Activated T-helper 1 cell treated with Interleukin-2 at 50 U/mL for 16 hours (primary cell): ENCODE data around the gene TUBGCP2.
"Not testable (repeated sequence)": the region's sequence is repeated elsewhere in the genome, so short reads cannot be mapped to it uniquely, and the experiment has no call there.

Source experiments
- DNase-seq: peaks from one replicate; pipeline ENCODE4 v3.0.0-alpha.2; 2020; ENCODE audit warnings: low read depth

TUBGCP2 gene

DNA sequence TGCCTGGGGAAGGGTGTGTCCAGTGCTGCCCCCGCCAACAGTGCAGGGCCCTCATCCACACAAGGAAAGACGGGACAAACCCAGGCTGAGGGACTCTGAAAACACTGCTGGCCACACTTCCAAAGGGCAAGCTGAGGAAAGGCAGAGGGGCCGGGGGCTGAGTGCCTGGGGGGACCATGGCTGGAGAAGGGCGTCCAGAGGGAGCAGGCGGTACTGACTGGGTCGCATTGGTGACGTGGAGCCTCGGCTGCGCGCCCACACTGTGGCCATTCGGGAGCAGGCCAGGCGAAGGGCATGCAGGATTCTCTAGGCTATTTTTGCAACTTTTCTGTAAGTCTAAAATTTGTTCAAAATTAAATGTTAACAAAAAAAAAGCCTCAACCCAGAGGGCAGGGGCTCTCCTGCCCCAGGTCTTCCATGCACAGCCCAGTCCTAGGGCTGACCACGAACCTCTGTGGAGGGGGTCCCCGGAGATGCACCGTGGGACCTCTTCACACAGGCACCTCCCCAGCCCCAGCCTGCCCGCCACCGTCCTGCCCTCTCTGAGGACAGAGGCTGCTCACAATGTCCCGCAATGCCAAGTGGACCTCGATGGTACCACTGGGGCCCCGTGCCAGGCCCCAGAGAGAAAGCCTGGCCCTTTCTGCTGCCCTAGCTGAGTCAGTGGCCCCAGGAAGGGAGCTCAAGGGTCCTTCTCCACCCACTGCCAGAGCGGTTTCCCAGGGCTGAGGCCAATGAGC lies 42.4 kb downstream of the TUBGCP2 start:
- no peak for DNase-seq

DNA sequence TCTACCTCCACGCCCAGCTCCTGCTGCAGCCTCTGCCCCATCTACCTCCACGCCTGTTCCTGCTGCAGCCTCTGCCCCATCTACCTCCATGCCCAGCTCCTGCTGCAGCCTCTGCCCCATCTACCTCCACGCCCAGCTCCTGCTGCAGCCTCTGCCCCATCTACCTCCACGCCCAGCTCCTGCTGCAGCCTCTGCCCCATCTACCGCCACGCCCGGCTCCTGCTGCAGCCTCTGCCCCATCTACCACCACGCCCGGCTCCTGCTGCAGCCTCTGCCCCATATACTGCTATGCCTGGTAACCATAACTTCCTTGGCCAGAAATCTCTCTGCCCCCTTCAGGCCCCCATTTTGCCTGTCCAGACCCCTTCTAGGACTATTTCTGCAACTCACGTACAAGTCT lies 43.6 kb downstream of the TUBGCP2 start:
- DNase-seq = not testable (repeated sequence)

DNA sequence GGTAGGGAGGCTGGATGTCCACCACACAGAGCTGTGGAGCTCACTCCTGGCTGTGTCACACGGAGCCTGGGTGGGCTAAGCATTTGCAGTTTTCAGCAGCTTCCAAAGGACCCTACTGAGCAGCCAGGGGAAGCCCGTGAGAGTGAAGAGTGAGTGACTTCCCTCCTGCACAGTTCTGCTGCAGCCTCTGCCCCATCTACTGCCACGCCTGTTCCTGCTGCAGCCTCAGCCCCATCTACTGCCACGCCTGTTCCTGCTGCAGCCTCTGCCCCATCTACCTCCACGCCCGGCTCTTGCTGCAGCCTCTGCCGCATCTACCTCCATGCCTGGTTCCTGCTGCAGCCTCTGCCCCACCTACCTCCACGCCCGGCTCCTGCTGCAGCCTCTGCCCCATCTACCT lies 44.2 kb downstream of the TUBGCP2 start:
- no peak for DNase-seq

DNA sequence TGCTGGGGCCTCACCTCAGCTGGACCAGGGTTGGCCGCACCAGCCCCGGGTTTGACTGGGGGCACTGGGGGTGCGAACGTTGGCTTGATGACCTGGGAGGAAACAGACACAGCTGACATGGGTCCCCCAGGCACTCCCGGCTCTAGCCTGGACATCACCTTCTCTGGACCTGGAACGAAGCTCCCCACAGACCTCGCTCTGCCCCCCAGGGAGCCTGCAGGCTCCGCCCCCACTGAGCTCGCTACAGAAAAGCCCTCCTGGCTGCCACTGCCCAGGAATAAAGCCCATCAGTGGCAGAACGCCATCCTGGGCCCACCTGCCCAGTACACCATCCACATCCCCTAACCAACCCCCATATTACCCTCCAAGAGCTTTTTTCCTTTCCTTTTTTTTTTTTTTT lies 45.0 kb downstream of the TUBGCP2 start:
- DNase-seq = no peak

DNA sequence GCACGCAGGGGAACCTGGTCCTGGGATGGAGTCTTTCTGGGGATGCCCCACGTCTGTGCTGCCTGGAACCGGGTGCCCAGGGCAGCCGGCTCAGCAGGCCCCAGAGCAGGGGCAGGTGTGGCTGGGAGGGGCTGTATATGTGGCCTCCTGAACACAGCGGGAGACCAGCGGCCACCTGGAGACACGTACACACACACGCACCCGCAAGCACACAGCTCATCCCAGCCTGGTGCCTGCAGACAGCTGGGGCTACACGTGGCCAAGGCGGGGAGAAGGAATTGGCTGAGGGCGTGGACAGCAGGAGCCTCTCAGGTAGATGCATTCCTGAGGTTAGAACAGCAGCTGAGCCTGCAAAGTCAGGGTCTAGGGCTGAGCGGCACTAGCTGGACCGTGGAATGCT lies 46.0 kb downstream of the TUBGCP2 start:
- no peak for DNase-seq

DNA sequence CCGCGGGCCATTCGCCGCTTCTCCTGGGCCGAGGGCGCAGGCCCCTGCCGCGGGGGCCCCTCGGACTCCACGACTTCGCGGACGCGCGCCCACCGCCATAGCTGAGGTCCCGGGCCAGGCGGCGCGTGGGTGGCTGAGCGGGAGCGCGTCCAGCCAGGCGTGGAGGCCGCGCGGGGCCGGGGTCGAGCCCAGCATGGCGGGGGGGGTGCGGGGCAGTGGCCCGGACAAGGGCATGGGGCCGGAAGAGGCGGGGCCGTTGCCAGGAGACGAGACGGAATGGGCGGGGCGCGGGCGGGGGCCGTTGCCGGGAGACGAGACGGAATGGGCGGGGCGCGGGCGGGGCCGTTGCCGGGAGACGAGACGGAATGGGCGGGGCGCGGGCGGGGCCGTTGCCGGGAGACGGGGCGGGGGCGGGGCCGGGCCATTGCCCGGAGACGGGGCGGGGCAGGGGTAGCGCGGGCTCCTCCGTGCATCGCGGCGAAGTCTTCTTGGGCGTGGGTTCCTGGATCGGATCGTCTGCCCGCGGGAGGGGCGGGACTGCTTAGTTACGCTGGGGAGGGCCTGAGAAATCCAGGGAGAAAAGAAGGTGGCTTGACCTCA lies 46.8 kb downstream of the TUBGCP2 start:
- peak; percentile 81 for DNase-seq

DNA sequence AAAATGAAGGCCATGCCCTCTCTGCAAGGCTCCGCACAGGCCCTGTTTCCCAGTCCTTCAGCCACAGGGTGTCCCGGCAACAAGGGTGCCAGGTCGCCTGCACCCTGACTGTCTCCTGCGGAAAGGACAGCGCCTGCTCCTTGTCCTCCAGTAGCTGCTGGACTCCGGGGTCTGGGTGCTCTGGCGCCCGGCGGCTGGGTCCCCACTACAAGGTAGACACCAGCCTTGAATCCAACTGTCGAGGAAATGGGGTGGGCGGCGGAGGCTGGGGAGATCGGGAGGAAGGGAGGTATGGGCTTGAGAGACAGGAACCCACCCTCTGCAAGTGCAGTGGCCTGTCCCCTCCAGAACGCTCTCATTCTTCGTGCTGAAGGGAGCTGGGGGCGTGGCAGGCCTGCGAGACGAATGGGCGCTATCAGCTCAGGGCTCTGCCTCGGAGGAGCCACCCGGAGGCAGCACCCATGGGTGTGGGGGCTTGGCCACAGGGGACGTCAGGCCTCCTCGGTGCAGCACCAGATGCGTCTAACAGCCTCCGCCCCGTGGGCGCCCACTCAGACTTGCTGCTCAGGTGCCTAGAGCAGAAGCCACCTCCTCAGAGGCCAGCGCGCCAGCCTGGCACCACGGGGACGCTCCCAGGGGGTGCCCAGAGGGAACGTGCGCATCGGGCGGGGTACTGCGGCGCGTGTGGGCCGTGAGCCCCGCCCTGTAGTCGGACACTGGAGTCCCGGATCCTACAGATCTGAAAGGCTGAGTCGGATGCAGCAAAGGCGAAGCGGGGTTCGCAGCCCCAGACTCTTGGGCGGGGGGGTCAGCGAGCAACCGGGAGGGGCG lies 47.6 kb downstream of the TUBGCP2 start:
- peak; percentile 33 for DNase-seq

DNA sequence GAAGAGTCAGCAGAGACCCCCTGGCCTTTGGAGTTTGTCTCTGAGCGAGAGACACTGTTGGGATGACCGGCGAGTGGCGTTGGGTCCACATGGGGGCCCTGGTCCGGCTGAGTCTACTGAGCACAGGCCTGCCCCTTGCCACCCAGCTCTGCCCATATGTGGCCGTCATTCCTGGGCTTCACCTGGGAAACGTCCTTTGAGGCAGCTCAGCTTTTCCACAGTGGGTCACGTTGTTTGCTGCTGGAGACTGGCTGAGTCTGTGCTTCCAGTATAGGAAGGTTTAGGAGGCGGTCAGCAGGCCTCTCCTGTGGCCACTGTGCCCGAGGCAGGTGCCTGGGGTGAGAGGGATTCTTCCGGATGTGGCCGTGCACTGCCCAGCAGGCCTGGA lies 49.1 kb downstream of the TUBGCP2 start:
- DNase-seq = no peak

DNA sequence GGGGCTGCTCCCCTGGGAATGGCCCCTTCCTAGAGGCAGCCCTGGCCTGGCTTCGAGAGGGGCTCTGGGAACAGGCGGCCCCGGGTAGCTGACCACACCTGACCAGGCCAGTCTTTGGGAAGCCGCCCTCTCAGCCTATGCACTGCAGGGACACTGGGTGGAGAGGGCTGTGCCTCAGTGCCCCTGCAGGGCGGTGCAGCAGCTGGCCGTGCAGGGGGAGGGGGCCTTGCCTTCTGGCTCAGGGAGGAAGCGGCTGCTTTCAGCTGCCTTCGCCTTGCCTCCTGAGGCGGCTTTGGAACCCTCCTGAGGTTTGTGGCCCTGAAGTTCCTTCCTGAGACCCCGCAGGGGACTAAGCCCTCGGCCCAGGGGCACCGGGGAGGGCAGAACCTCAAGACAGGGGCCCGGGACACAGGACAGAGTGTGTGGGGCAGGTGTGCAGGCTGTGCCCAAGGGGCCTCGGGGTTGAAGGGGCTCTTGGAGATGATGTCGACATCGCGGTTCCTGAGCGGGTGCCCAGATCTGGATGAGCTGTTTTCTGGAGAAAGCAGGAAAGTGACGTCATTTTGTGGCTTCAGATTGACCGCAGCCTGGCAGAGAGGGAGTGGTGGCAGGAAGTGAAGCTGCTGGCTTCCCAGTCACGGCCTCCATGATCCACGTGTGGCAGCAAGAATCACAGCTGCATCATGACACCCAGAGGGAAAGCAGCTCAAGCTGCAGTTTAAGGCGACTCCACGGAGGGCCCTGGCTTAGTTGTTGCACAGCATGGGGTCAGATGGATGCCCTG lies 49.7 kb downstream of the TUBGCP2 start:
- DNase-seq = peak; percentile 72

DNA sequence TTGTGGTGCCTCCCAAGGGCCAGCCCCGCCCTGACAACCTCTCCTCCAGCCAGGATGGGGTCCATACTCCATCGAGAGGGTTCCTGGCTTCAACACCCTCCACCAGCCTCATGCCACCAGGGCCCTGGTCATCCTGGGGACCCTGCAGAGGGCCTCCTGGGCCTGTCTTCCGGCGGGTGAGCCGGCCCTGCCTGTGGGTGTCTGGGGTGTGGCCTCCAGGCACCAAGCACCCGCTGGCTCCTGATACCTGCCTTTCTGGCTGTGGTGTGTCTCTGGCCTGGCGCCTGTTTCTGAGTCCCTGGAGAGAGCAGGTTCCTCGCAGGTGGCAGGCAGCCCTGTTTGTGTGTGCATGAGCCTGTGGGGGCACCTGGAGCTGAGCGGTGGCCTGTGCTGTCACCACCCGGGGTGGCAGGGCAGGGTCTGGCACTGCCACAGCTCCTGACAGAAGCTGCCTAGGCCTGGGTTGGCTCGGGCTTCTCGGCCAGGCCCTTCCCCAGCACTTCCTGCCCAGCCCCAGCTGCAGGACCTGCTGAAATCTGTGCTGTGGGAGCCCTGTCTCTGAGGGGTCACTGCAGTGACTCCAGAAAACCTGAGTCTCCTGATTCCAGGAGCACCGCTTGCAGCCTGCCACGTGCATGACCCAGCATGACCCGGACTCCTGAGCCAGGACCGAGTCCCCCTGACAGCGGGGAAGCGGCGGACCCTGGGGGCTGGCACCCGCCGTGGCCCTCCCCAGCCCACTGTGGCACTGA lies 50.4 kb downstream of the TUBGCP2 start:
- DNase-seq = no peak

DNA sequence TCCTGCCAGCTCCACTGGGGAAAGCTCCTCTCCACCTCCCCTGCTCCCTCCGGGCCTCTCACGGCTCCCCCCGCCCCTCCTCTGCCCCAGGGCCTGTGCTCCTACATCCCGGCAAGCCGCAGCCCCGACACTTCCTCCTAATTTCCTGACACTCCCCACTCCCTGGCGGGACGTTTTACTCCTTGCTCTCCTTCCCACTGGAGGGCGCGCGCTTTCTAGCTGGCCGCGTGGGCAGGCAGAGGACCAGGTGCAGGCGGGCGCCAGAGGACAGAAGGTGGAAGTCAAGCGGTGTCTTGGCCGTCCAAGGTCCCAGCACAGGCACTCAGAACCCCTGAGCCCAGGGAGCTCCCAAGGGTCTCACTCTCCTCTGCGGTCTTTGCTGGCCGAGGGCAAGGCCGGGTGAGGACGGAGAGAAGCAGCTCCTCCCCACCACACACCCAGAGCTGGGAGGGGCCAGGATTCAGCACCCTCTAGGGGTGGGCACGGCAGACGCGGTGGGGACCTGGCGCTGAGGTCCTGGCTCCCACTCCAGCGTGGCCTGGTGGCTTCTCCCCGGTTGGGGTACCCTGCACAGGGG lies 51.1 kb downstream of the TUBGCP2 start:
- no peak for DNase-seq

DNA sequence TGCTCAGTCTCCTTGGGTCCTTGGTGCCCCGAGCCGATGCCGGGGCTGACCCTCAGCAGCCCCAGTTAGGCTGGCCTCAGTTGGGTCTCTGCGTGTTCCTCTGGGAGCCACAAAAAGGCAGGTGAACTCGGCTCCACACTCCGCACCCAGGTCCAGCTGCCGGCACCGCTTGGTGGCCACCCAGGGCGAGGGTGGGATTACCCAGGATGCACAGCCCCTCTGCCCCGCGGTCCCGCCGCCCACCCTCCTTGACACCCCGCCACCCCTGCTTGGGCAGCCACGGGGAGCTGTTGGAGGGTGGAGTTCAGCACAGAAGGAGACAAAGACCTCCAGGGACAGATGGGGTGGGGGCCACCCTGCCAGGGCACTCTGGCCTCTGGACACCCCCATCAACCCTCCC lies 53.3 kb downstream of the TUBGCP2 start:
- DNase-seq = no peak

DNA sequence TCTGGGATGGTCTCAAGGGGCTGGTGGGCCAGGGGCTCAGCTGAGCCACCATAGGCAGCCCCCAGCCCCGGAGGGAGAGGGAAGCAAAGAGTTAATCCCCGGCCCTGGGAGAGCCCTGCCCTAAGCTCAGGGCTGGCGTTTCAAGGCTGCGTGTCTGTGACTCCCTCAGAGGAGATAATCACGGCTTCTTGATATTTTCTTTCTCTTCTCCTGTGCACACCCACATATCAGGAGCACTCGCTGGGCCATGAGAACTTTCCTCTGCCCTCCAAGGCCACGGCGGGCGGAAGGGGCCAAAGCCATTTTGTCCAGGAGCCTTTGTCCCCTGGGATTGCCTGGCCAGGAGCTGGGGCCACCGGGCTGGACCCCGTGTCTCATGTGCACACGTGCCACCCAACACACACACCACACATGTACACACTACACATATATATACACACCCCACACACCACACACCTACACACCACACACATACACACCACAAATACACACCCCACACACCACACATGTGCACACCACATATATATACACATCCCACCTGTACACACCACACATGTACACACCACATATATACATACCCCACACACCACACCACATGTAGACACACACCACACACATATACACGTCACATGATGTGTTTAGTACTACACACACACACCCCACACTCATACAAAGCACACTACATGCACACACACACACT lies 54.1 kb downstream of the TUBGCP2 start:
- no peak for DNase-seq

DNA sequence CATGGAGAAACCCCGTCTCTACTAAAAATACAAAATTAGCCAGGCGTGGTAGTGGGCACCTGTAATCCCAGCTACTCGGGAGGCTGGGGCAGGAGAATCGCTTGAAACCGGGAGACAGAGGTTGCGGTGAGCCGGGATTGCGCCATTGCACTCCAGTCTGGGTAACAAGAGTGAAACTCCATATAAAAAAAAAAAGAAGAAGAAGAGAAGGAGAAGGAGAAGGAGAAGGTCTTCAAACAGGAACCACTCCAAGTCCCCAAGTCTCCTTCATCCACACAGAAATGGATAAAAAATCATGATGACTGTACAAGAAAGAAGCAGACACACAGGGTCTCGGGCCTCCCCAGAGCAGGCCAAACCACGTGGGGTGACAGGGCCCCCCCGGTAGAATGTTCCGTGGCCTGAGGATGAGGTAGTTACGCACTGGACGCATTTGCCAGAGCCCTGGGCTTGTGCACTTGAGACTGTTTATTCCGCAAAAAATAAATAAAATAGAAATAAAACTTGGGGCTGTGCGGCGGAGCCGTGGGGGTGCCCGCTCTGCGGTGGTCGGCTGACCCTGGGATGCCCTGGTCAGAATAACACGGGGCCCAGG lies 55.2 kb downstream of the TUBGCP2 start:
- no peak for DNase-seq

DNA sequence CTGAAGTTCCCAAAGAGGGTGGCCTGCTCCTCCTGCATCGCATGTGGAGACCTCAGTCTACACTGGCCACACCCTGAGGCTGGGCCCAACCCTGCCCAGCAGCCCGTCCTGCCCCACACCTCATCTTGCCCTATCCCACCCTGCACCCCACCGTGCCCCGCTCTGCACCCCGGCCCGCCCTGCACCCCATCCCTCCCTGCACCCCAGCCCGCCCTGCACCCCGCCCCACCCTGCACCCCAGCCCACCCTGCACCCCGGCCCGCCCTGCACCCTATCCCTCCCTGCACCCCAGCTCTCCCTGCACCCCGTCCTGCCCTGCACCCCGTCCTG lies 56.5 kb downstream of the TUBGCP2 start:
- DNase-seq = no peak

DNA sequence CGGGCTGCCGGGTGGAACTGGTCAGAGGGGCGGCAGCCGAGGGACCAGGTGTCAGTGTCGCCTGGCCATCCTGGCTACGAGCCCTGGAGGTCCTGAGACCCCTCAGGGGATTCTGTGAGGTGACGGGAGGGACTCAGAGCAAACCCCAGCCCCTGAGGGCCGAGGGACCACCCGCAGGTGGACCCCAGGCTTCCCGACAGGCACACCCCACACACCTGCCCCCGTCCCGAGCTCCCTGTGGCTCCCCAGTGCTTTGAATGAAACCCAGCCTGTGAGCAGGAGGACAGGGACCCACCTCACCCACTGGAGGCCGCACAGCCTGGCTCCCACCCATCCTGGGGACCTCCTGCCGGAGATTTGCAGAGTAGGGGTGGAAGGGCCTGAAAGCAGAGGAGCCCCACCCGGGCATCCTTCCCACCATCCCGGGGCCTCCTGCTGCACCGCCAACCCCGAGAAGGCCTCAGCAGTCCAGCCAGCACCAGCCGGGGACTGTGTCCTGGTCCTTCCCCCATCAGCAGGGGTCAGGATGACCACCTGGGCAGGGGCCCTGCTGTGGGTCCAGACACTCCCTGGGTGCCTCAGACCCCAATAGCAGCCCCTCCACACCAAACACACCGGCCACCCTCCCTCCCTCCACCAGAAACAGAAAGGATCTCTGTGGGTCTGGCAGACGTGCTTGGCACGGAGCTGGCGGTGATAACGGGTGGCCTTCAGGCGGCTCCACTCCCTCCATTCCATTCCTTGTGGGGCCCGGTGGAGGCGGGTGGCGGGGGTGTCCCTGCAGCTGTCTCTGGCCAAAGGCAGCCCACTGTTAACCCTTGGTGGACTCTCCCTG lies 57.1 kb downstream of the TUBGCP2 start:
- no peak for DNase-seq

DNA sequence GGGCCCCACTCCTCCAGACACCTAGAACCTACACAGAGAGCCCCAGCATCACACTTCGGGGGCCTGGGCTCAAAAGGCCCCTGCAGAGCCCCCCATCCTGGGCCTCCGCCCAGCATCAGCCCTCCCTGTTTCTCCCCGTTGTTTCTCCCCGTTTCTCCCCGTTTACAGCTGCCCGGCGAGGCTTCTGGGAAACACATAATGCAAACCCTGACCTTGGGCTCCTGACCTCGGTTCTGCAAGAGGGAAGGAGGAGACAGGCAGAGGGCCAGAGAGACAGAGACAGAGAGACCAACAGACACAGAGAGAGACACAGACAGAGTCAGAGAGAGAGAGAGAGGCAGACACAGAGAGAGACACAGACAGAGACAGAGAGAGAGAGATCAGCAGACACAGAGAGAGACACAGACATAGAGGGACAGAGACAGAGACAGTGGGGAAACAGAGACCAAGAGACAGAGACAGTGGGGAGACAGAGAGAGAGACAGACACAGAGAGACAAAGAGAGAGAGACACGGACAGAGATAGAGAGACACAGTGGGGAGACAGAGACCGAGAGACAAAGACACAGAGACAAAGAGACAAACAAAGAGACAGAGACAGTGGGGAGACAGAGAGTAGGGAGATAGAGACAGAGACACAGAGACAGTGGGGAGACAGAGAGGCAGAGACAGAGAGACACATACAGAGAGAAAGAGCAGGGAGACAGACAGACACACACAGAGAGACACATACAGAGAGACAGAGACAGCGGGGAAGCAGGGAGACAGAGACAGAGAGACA lies 58.5 kb downstream of the TUBGCP2 start:
- no peak for DNase-seq

DNA sequence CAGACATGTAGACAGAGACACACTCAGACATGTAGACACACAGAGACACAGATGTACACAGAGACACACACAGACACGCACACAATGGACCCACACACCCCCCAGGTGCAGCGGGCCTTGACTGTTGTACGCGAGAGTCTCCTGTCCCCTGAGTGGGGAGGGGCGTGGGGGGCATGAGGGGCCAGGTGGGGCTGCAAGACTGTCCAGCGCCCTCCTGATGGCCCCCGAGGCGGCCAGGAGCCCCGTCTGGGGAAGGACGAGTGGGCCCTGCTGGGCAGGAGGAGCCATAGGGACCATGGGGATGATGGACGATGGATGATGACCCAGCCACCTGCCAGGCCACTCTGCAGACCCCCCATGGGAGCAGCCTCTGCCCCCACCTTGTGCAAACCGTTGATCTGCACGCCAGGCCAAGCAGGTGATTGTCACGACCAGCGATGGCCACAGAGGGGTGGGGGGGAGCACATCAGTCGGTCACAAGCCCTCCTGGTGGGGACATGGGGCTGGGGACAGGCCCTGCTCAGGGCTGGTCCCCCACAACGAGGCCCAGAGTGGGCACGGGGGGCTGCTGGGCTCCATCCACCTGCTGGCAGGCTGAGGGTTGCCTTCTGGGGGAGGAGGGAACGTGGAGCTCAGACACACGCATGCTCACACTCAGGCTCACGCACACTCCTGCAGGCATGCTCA lies 59.4 kb downstream of the TUBGCP2 start:
- DNase-seq = no peak
